ENCODE measurements around the gene SON. TPM values are rescaled to one million over a fixed set of nuclear protein-coding genes. Genes with fewer than 3 reads are reported as not detected.

SON gene
- total and polyA plus RNA-seq, 2 of the 4 experiments (the other 2 are of a cell fraction), result 81.6 to 146 TPM

DNA sequence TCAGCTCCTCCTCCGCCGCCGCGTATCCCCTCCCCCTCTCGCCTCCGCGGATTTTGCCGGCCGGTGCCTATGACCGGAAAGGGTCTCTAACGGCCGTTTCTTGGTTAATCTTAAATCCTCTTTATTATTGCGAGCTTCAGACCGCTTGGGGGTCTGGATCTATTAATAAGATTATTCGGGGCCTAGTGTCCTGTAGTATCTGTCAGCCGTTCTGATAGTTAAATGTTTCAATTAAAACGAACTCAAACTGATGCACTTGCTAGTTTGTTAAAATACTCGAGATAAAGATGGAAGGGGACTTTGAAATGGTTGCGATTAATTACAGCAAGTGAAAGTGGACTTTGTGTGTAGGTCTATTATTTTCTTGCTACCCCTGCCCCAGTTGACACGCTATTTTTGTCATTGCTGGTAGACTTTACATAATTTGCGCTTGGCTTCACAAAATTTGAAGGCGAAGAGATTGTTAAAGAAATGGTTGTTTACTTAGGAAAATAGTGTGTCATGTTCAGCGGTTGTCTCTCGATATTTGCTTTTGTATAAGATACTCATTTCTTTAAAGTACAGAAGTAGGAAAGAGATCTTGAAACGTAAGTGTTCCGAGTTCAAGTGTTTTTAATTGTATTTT, 779 bp downstream of the SON start:
- Histone ChIP-seq H3K36me3 (ENCODE audit: control insufficient read depth, insufficient read depth, low read length) (peaks cover 11% of the 10 kb centered on the region), H2BK20ac (ENCODE audit: low read depth, low read length) (no peak overlapping the region), H3K14ac (replicated peaks; ENCODE audit: low read depth, low read length) (peak overlapping the region; percentile 93), H4K20me1 (ENCODE audit: insufficient read depth, low read length) (peaks cover 45% of the 10 kb centered on the region), H3K56ac (ENCODE audit: extremely low read depth, insufficient read depth, low read length) (peak overlapping the region; percentile 98), H3K27me3 (ENCODE audit: control insufficient read depth, insufficient read depth, low read length) (no peaks in the 10 kb centered on the region), H3K4me1 (ENCODE audit: control insufficient read depth, insufficient read depth, low read length) (no peaks in the 10 kb centered on the region), H2BK15ac (ENCODE audit: low read depth, low read length) (no peak overlapping the region), H2BK5ac (ENCODE audit: low read depth, low read length, poor library complexity, severe bottlenecking) (peak overlapping the region; percentile 80), H2AK5ac (ENCODE audit: low read depth, low read length) (peak overlapping the region; percentile 68), H3K79me1 (ENCODE audit: low read depth in 1 of 2, low read length in 2 of 2) (peaks cover 0 to 32% of the 10 kb centered on the region in 2 experiments; a peak in 2 of 4 replicates), H2AFZ (replicated peaks; ENCODE audit: low read length, poor library complexity) (peak overlapping the region; percentile 90), H3K9me1 (ENCODE audit: insufficient read depth, low read length) (no peaks in the 10 kb centered on the region), H2AK9ac (replicated peaks; ENCODE audit: low read depth, low read length, poor library complexity) (peak overlapping the region; percentile 96), H3K18ac (ENCODE audit: low read depth, low read length) (peak overlapping the region; percentile 4), H4K8ac (ENCODE audit: low read depth in 2 of 2, low read length in 2 of 2) (peak overlapping the region; percentile 89 to 93; a peak in 3 of 4 replicates), H2BK120ac (ENCODE audit: low read depth, low read length) (peak overlapping the region; percentile 63; the same call in 1 of the 2 replicates), H3K27ac (ENCODE audit: insufficient read depth, low read length) (peak overlapping the region; percentile 93), H3K9ac (ENCODE audit: low read depth, low read length) (peak overlapping the region; percentile 96), H4K91ac (ENCODE audit: insufficient read depth, low read depth, low read length) (peak overlapping the region; percentile 89; the same call in 1 of the 2 replicates), H3K4ac (ENCODE audit: low read depth, low read length) (peak overlapping the region; percentile 87), H3K4me3 (ENCODE audit: insufficient read depth, low read depth, low read length) (peak overlapping the region; percentile 70), H3K23ac (ENCODE audit: low read depth, low read length) (peak overlapping the region; percentile 51; the same call in 1 of the 2 replicates), H4K5ac (ENCODE audit: low read depth, low read length) (peak overlapping the region; percentile 61; the same call in 1 of the 2 replicates), H3K4me2 (ENCODE audit: low read depth, low read length) (peak overlapping the region; percentile 97), H3K9me3 (ENCODE audit: control insufficient read depth, insufficient read depth, low read length) (no peaks in the 10 kb centered on the region)
- WGBS, 2 experiments (ENCODE audit: extremely low coverage in 2 of 2, insufficient read length in 1 of 2), result 3% methylated on average over 6 of the region's 26 CpGs; no CpG with 5 or more reads in 1 of the 2 experiments
- DNase-seq, result no peak
- BruUV-seq (replicated peaks), result no TSS peak
- ATAC-seq (ENCODE audit: low read depth), result peak; percentile 30
- ChIA-PET POLR2A (ENCODE audit: unreplicated experiment) (interaction anchor here (0.5 to 1.3 kb wide), 3 partner anchors 9 to 35 kb away, joined by 3 to 4 read pairs (median 3); no protein-coding TSS in a partner anchor), CTCF (no interaction called here)
- in situ Hi-C loops (cut with MboI; ENCODE audit: low sequenced_read_pairs) (no loop called here), dilution Hi-C loops (cut with HindIII; ENCODE audit: low sequenced_read_pairs, unreplicated experiment) (no loop called here), intact Hi-C loops (cut with micrococcal nuclease) (loop anchor here (2.0 kb wide), 1 partner anchor 15 kb away; no protein-coding TSS in a partner anchor)
- TF ChIP-seq BHLHE40 (IDR thresholded peaks at IDR 0.05; ENCODE audit: low read depth, low read length), result no peak
- TF ChIP-seq, protein P1, sequence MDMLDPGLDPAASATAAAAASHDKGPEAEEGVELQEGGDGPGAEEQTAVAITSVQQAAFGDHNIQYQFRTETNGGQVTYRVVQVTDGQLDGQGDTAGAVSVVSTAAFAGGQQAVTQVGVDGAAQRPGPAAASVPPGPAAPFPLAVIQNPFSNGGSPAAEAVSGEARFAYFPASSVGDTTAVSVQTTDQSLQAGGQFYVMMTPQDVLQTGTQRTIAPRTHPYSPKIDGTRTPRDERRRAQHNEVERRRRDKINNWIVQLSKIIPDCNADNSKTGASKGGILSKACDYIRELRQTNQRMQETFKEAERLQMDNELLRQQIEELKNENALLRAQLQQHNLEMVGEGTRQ (IDR thresholded peaks at IDR 0.05; ENCODE audit: low read depth, low read length), result no peak
- TF ChIP-seq CHD1 (IDR thresholded peaks at IDR 0.05; ENCODE audit: low read depth, low read length), result no peak
- TF ChIP-seq NFE2L2 (IDR thresholded peaks at IDR 0.05; ENCODE audit: low read depth, low read length), result no peak
- TF ChIP-seq SMC3 (IDR thresholded peaks at IDR 0.05; ENCODE audit: low read depth, low read length), result no peak
- TF ChIP-seq RAD21 (IDR thresholded peaks at IDR 0.05; ENCODE audit: low read length), result no peak
- no peak for TF ChIP-seq MAZ (IDR thresholded peaks at IDR 0.05; ENCODE audit: borderline replicate concordance, low read depth, low read length)
- TF ChIP-seq, protein P2, sequence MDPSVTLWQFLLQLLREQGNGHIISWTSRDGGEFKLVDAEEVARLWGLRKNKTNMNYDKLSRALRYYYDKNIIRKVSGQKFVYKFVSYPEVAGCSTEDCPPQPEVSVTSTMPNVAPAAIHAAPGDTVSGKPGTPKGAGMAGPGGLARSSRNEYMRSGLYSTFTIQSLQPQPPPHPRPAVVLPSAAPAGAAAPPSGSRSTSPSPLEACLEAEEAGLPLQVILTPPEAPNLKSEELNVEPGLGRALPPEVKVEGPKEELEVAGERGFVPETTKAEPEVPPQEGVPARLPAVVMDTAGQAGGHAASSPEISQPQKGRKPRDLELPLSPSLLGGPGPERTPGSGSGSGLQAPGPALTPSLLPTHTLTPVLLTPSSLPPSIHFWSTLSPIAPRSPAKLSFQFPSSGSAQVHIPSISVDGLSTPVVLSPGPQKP (IDR thresholded peaks at IDR 0.05; ENCODE audit: borderline replicate concordance, low read depth, low read length), result no peak
- no peak for TF ChIP-seq RCOR1 (IDR thresholded peaks at IDR 0.05; ENCODE audit: insufficient replicate concordance, low read length)
- no peak for TF ChIP-seq MXI1 (IDR thresholded peaks at IDR 0.05; ENCODE audit: borderline replicate concordance, low read depth, low read length)
- TF ChIP-seq MAFK (IDR thresholded peaks at IDR 0.05; ENCODE audit: low read depth, low read length), result no peak
- TF ChIP-seq POLR2A (IDR thresholded peaks at IDR 0.05; ENCODE audit: low read depth, low read length), result no peak
- TF ChIP-seq CEBPB (IDR thresholded peaks at IDR 0.05; ENCODE audit: low read depth, low read length), result no peak
- TF ChIP-seq, protein P3, sequence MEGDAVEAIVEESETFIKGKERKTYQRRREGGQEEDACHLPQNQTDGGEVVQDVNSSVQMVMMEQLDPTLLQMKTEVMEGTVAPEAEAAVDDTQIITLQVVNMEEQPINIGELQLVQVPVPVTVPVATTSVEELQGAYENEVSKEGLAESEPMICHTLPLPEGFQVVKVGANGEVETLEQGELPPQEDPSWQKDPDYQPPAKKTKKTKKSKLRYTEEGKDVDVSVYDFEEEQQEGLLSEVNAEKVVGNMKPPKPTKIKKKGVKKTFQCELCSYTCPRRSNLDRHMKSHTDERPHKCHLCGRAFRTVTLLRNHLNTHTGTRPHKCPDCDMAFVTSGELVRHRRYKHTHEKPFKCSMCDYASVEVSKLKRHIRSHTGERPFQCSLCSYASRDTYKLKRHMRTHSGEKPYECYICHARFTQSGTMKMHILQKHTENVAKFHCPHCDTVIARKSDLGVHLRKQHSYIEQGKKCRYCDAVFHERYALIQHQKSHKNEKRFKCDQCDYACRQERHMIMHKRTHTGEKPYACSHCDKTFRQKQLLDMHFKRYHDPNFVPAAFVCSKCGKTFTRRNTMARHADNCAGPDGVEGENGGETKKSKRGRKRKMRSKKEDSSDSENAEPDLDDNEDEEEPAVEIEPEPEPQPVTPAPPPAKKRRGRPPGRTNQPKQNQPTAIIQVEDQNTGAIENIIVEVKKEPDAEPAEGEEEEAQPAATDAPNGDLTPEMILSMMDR (conservative IDR thresholded peaks at IDR 0.05; ENCODE audit: low read depth, low read length), result no peak
- TF ChIP-seq FOS (IDR thresholded peaks at IDR 0.05; ENCODE audit: low read depth, low read length), result no peak

Data from IMR-90 (cell line).